Smooth muscle cell (in vitro differentiated cells): ENCODE measurements around the gene OSBPL2. TPM values are rescaled to one million over a fixed set of nuclear protein-coding genes. Genes with fewer than 3 reads are reported as not detected.

Experiments used
- DNase-seq: peaks from one replicate; lab custom pipeline; 2025; ENCODE audit not compliant: unreplicated experiment; lab: John Stamatoyannopoulos, UW
- H2AFZ ChIP-seq: fragments of 200-600 bp; sonication (generic); 2 replicates; pipeline ENCODE4 v1.6.0; 2016; ENCODE audit warnings: antibody characterized with exemption, low read depth, mild to moderate bottlenecking
- H3F3A ChIP-seq: fragments of 200-600 bp; sonication (generic); 2 replicates; pipeline ENCODE4 v1.6.0; 2017; ENCODE audit warnings: antibody characterized with exemption, low read depth
- H3K27ac ChIP-seq: fragments of 200-600 bp; sonication (generic); 2 replicates; pipeline ENCODE4 v1.5.1; 2016; ENCODE audit warnings: low read depth, mild to moderate bottlenecking
- H3K27me3 ChIP-seq: fragments of 200-600 bp; sonication (generic); 2 replicates; pipeline ENCODE4 v1.6.1; 2016; ENCODE audit warnings: low read depth, mild to moderate bottlenecking
- H3K36me3 ChIP-seq: fragments of 200-600 bp; sonication (generic); 2 replicates; pipeline ENCODE4 v1.5.1; 2016; ENCODE audit warnings: low read depth
- H3K4me1 ChIP-seq: fragments of 200-600 bp; sonication (generic); 2 replicates; pipeline ENCODE4 v1.5.1; 2016; ENCODE audit warnings: low read depth
- H3K4me2 ChIP-seq: fragments of 200-600 bp; sonication (generic); 2 replicates; pipeline ENCODE4 v1.6.0; 2016; ENCODE audit warnings: mild to moderate bottlenecking
- H3K4me3 ChIP-seq: fragments of 200-600 bp; sonication (generic); 2 replicates; pipeline ENCODE4 v1.5.1; 2016; ENCODE audit warnings: mild to moderate bottlenecking
- H3K79me2 ChIP-seq: fragments of 200-600 bp; sonication (generic); 2 replicates; pipeline ENCODE4 v1.6.0; 2016; ENCODE audit warnings: low read depth, mild to moderate bottlenecking
- H3K9ac ChIP-seq: fragments of 200-600 bp; sonication (generic); 2 replicates; pipeline ENCODE4 v1.6.0; 2016; ENCODE audit warnings: low read depth
- H3K9me3 ChIP-seq: fragments of 200-600 bp; sonication (generic); replicated peaks from 2 replicates; pipeline ENCODE4 v1.5.1; 2016; ENCODE audit warnings: low read depth
- H4K20me1 ChIP-seq: fragments of 200-600 bp; sonication (generic); 2 replicates; pipeline ENCODE4 v1.6.0; 2016; ENCODE audit warnings: low read depth
- CTCF ChIP-seq: fragments of 200-600 bp; sonication (generic); IDR thresholded peaks from 2 replicates; pipeline ENCODE4 v1.5.1; 2017; ENCODE audit warnings: borderline replicate concordance, mild to moderate bottlenecking, antibody characterized with exemption; ENCODE audit not compliant: insufficient read depth, poor library complexity, severe bottlenecking
- WGBS: methylation state at CpG from one replicate; pipeline ENCODE4 v1.1.7; 2016; ENCODE audit warnings: low lambda C conversion rate; 5-methylcytosine and 5-hydroxymethylcytosine counted together
- polyA plus RNA-seq: library from polyadenylated mRNA; unstranded; fragments of >200 nt; fragmentation: Nextera tagmentation; extraction: Ambion mirVana; gene quantifications from 2 replicates; pipeline ENCODE4 v1.2.1, GENCODE V29; 2016
- total RNA-seq: library from RNA; depleted of rRNA; stranded (reverse); fragments of >200 nt; gene quantifications from 2 replicates; pipeline ENCODE4 v1.2.3, GENCODE V29; 2014

OSBPL2 gene
- total and polyA plus RNA-seq, 2 experiments from 2014 or later: 34.3 to 37.0 TPM

GRCh38 chr20:62321521-62321948, 83.2 kb downstream of the OSBPL2 start:
- Histone ChIP-seq H3K36me3 (no peaks in the 10 kb centered on the region), H3K79me2 (no peaks in the 10 kb centered on the region), H2AFZ (no peak overlapping the region), H3K4me3 (no peak overlapping the region), H3K27me3 (no peaks in the 10 kb centered on the region), H3K9ac (no peak overlapping the region), H3K4me1 (no peaks in the 10 kb centered on the region), H3F3A (no peaks in the 10 kb centered on the region), H3K9me3 (no peaks in the 10 kb centered on the region), H3K27ac (no peak overlapping the region), H3K4me2 (no peak overlapping the region), H4K20me1 (no peaks in the 10 kb centered on the region)
- no peak for TF ChIP-seq CTCF
- DNase-seq: no peak
- 98% methylated on average over 4 of the region's 7 CpGs for WGBS

GRCh38 chr20:62321975-62322374, 83.7 kb downstream of the OSBPL2 start:
- no peaks in the 10 kb centered on the region for H3K79me2 ChIP-seq

GRCh38 chr20:62322492-62323041, 84.2 kb downstream of the OSBPL2 start:
- Histone ChIP-seq H3K4me3 (no peak overlapping the region), H3K4me2 (no peak overlapping the region), H3K79me2 (no peaks in the 10 kb centered on the region), H3K9ac (no peak overlapping the region), H3K4me1 (no peaks in the 10 kb centered on the region), H3K9me3 (no peaks in the 10 kb centered on the region), H3K36me3 (no peaks in the 10 kb centered on the region), H4K20me1 (no peaks in the 10 kb centered on the region), H3F3A (no peaks in the 10 kb centered on the region), H3K27me3 (no peaks in the 10 kb centered on the region), H3K27ac (no peak overlapping the region), H2AFZ (no peak overlapping the region)
- TF ChIP-seq CTCF: no peak
- 97% methylated on average over 13 of the region's 16 CpGs for WGBS
- DNase-seq: no peak

More at GRCh38 chr20:62321975-62322374, 83.7 kb downstream of the OSBPL2 start:
- Histone ChIP-seq H3K4me2 (no peak overlapping the region), H3K9ac (no peak overlapping the region), H3K4me3 (no peak overlapping the region), H3K27me3 (no peaks in the 10 kb centered on the region), H3K9me3 (no peaks in the 10 kb centered on the region), H3F3A (no peaks in the 10 kb centered on the region), H3K36me3 (no peaks in the 10 kb centered on the region), H3K4me1 (no peaks in the 10 kb centered on the region), H3K27ac (no peak overlapping the region), H2AFZ (no peak overlapping the region), H4K20me1 (no peaks in the 10 kb centered on the region)
- no peak for DNase-seq
- WGBS: over 99% methylated on average over 16 of the region's 16 CpGs
- TF ChIP-seq CTCF: no peak
